ENCODE measurements around the gene OLFML2A. TPM values are rescaled to one million over a fixed set of nuclear protein-coding genes. Genes with fewer than 3 reads are reported as not detected.

Gene OLFML2A
- total RNA-seq, 1 experiment from 2014 or later = 5.8 TPM

DNA sequence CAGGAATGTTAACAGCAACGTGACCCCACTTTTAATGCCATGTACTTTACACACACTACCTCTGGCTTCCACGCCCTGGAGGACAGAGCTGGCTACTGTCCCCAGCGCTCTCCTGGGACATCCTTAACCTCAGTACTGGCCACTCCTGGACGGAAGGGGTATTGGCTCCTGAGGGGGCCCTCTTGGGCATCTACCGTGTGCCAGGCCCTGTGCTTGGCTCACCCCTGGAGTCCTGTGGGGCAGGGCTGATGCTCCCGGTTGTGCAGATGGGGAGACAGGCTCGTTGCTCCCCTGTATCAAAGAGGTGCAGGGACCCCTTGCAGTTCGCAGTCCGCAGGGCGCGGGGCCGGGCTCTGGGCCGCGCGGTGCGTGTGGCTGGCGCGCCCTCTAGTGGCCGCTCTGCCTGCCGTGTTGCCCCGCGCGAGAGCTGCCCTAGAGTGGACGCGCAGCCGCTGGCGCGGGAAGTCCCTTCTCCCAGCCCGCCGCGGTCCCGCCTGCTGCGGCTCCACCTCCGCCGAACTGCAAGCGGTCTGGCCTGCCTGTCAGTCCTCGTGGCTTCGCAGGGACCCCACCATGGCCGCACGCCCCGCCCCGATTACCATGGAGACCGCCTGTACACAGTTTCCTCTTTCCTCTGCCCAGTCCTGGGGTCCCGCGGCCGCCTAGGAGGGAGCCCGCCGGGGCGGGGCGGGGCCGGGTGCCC, 76.0 kb downstream of the OLFML2A start, which contains the start of gene WDR38:
WDR38 (plus strand) TSS at position 632 of the 703 bp plus-strand sequence. CDS start 72 bp downstream, outside the sequence.
- H3K36me3 Mint-ChIP-seq (ENCODE audit: insufficient read depth in 1 of 3, low read depth in 3 of 3) = peaks cover 9 to 14% (median 12%) of the 10 kb centered on the region in 3 experiments; a peak in 6 of 7 replicates
- H4K5ac ChIP-seq (ENCODE audit: insufficient read length, low read depth, low read length) = no peak within 1 kb of the TSS
- WGBS (ENCODE audit: extremely low coverage, insufficient read length, low lambda C conversion rate) = no CpG with 5 or more reads among the region's 51 CpGs
- H3K27ac Mint-ChIP-seq = peak within 1 kb of the TSS in 1 of 3 experiments; percentile 59; a peak in 1 of 7 replicates
- peak within 1 kb of the TSS; percentile 67 to 81 for H3K4me3 Mint-ChIP-seq
- H2BK20ac ChIP-seq (ENCODE audit: low read depth, low read length, poor library complexity, severe bottlenecking) = no peak within 1 kb of the TSS
- peaks cover 3% of the 10 kb centered on the region for H3K23me2 ChIP-seq (ENCODE audit: insufficient read length, low read depth, low read length, poor library complexity, severe bottlenecking)
- H3K4me2 ChIP-seq (ENCODE audit: insufficient read depth, insufficient read length, low read length) = peak within 1 kb of the TSS; percentile 54
- H3K27me3 Mint-ChIP-seq (ENCODE audit: low read depth) = no peaks in the 10 kb centered on the region; the same call in 1 of the 2 replicates
- H3K27ac ChIP-seq (ENCODE audit: insufficient read length, low read depth, low read length) = no peak within 1 kb of the TSS
- no peaks in the 10 kb centered on the region for H3K9me3 Mint-ChIP-seq
- H3K4me1 Mint-ChIP-seq = peaks cover 7 to 15% of the 10 kb centered on the region in 2 experiments
- H3K79me2 ChIP-seq (ENCODE audit: insufficient read depth, low read length) = no peaks in the 10 kb centered on the region
- H2BK15ac ChIP-seq (ENCODE audit: low read depth, low read length) = no peak within 1 kb of the TSS
- no peak within 1 kb of the TSS for H2AK5ac ChIP-seq (ENCODE audit: insufficient read length, low read length)
- no peaks in the 10 kb centered on the region for H3K79me1 ChIP-seq (ENCODE audit: insufficient read depth, low read depth, low read length, poor library complexity, severe bottlenecking)
- H3K18ac ChIP-seq (ENCODE audit: insufficient read length, low read depth, low read length) = no peak within 1 kb of the TSS
- H3K56ac ChIP-seq (ENCODE audit: insufficient read length, low read depth, low read length) = no peak within 1 kb of the TSS
- peak; percentile 88 for DNase-seq
- H2BK5ac ChIP-seq (ENCODE audit: insufficient read length, low read length) = no peak within 1 kb of the TSS
- no peak within 1 kb of the TSS for H4K91ac ChIP-seq (ENCODE audit: insufficient read length, low read depth, low read length)
- H4K20me1 ChIP-seq (ENCODE audit: control insufficient read depth, insufficient read depth, insufficient read length) = no peaks in the 10 kb centered on the region
- H3K4ac ChIP-seq (ENCODE audit: low read depth, low read length) = no peak within 1 kb of the TSS
- no peak within 1 kb of the TSS for H2BK120ac ChIP-seq (ENCODE audit: low read depth, low read length, poor library complexity, severe bottlenecking)
- no peak within 1 kb of the TSS for H3K23ac ChIP-seq (ENCODE audit: insufficient read length, low read depth, low read length)
- no peak within 1 kb of the TSS for H3T11ph ChIP-seq (ENCODE audit: low read length)
- no peaks in the 10 kb centered on the region for H3K27me3 ChIP-seq (ENCODE audit: insufficient read depth, low read length)
- no peak within 1 kb of the TSS for H4K8ac ChIP-seq (replicated peaks; ENCODE audit: insufficient read length, low read depth, low read length)
- TF ChIP-seq, protein P1, sequence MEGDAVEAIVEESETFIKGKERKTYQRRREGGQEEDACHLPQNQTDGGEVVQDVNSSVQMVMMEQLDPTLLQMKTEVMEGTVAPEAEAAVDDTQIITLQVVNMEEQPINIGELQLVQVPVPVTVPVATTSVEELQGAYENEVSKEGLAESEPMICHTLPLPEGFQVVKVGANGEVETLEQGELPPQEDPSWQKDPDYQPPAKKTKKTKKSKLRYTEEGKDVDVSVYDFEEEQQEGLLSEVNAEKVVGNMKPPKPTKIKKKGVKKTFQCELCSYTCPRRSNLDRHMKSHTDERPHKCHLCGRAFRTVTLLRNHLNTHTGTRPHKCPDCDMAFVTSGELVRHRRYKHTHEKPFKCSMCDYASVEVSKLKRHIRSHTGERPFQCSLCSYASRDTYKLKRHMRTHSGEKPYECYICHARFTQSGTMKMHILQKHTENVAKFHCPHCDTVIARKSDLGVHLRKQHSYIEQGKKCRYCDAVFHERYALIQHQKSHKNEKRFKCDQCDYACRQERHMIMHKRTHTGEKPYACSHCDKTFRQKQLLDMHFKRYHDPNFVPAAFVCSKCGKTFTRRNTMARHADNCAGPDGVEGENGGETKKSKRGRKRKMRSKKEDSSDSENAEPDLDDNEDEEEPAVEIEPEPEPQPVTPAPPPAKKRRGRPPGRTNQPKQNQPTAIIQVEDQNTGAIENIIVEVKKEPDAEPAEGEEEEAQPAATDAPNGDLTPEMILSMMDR (conservative IDR thresholded peaks at IDR 0.05) = peak; percentile 100
- peaks cover 3% of the 10 kb centered on the region; the same call in 1 of the 2 replicates for H3K4me1 ChIP-seq (ENCODE audit: insufficient read depth, low read length)
- H2AFZ ChIP-seq (ENCODE audit: low read length) = no peak within 1 kb of the TSS
- no peaks in the 10 kb centered on the region for H3K9me3 ChIP-seq (ENCODE audit: control insufficient read depth, low read depth, low read length)
- H2BK12ac ChIP-seq (ENCODE audit: insufficient read length, low read depth, low read length) = no peak within 1 kb of the TSS
- H3K14ac ChIP-seq (ENCODE audit: insufficient read depth, low read length) = peak within 1 kb of the TSS; percentile 49; the same call in 1 of the 2 replicates
- H3K9ac ChIP-seq (ENCODE audit: extremely low read depth, insufficient read length, low read length) = no peak within 1 kb of the TSS
